ENCODE measurements around the gene NFS1.

GRCh38 chr20:35724321-35725230, 25.4 kb upstream of the NFS1 start:
- TF ChIP-seq BHLHE40 (IDR thresholded peaks at IDR 0.05; ENCODE audit: low read depth, low read length) = no peak
- no peak for TF ChIP-seq JUNB (IDR thresholded peaks at IDR 0.05)
- no peak for TF ChIP-seq CTCF (IDR thresholded peaks at IDR 0.05)
- 0 out of 2 replicates have a peak, but pooled peaks have one; percentile 39 for TF ChIP-seq HOXA7 (CRISPR knock-in tag; IDR thresholded peaks at IDR 0.05)
